ENCODE data around the gene VAPB.

Gene VAPB

GRCh38 chr20:58377766-58378401 is 11.1 kb upstream of the VAPB start:
- no peak for DNase-seq (ENCODE audit: low spot score)

- no peak for DNase-seq (ENCODE audit: low spot score)
These were observed 10.3 kb upstream of the VAPB start for GRCh38 chr20:58378704-58379103.

GRCh38 chr20:58381627-58382026 is 7.4 kb upstream of the VAPB start:
- DNase-seq (ENCODE audit: low spot score): no peak

GRCh38 chr20:58382096-58382495 is 6.9 kb upstream of the VAPB start:
- DNase-seq (ENCODE audit: low spot score): no peak

GRCh38 chr20:58384821-58385220 is 4.2 kb upstream of the VAPB start:
- DNase-seq (ENCODE audit: low spot score): no peak

- no peak for DNase-seq (ENCODE audit: low spot score)
These were observed 914 bp upstream of the VAPB start for GRCh38 chr20:58388028-58388601.

GRCh38 chr20:58389324-58389967 is 417 bp downstream of the VAPB start:
- DNase-seq (ENCODE audit: low spot score): peak; percentile 47

- DNase-seq (ENCODE audit: low spot score): no peak
These were observed 1.1 kb downstream of the VAPB start for GRCh38 chr20:58389968-58390658.

- DNase-seq (ENCODE audit: low spot score): no peak
These were observed 1.6 kb downstream of the VAPB start for GRCh38 chr20:58390659-58391035.

- no peak for DNase-seq (ENCODE audit: low spot score)
These were observed 3.3 kb downstream of the VAPB start for GRCh38 chr20:58392286-58392685.

GRCh38 chr20:58393299-58393698 is 4.3 kb downstream of the VAPB start:
- peak; percentile 18 for DNase-seq (ENCODE audit: low spot score)

GRCh38 chr20:58394801-58395200 is 5.8 kb downstream of the VAPB start:
- DNase-seq (ENCODE audit: low spot score): no peak

GRCh38 chr20:58395604-58396003 is 6.6 kb downstream of the VAPB start:
- no peak for DNase-seq (ENCODE audit: low spot score)

GRCh38 chr20:58397429-58397828 is 8.4 kb downstream of the VAPB start:
- DNase-seq (ENCODE audit: low spot score): no peak

- no peak for DNase-seq (ENCODE audit: low spot score)
These were observed 9.2 kb downstream of the VAPB start for GRCh38 chr20:58398254-58398653.

- DNase-seq (ENCODE audit: low spot score): no peak
These were observed 10.9 kb downstream of the VAPB start for GRCh38 chr20:58399926-58400325.

GRCh38 chr20:58401162-58401561 is 12.1 kb downstream of the VAPB start:
- no peak for DNase-seq (ENCODE audit: low spot score)

GRCh38 chr20:58402305-58402704 is 13.3 kb downstream of the VAPB start:
- DNase-seq (ENCODE audit: low spot score): no peak

- DNase-seq (ENCODE audit: low spot score): no peak
These were observed 13.8 kb downstream of the VAPB start for GRCh38 chr20:58402827-58403226.

- no peak for DNase-seq (ENCODE audit: low spot score)
These were observed 14.2 kb downstream of the VAPB start for GRCh38 chr20:58403272-58403671.

GRCh38 chr20:58405504-58406291 is 16.7 kb downstream of the VAPB start:
- DNase-seq (ENCODE audit: low spot score): no peak

GRCh38 chr20:58406422-58407001 is 17.5 kb downstream of the VAPB start:
- no peak for DNase-seq (ENCODE audit: low spot score)
